ENCODE results near the gene OLFML3.
A peak's percentile ranks its signal among the peaks of the same experiment; 100 is the strongest.

Gene OLFML3

DNA sequence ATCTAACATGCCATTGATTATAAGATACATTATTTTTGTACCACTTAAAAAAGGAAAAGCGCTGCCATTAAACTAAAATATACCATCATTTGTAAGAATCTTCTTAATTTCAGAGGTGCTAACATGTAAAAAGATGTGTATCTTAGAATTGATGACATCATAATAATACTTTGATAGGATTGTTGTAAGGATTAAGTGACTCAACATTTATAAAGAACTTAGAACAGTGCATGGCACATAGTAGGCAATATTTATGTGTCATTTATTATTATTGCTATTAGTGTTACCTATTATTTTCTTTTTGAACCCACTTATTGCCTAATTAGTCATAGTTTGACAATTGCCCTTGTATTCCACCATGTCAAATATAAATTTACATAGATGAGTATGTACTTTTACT lies 28.4 kb upstream of the OLFML3 start:
- Histone ChIP-seq H3K36me3 (ENCODE audit: control insufficient read depth, insufficient read depth, low read length) (peaks cover 18% of the 10 kb centered on the region), H3K4me1 (ENCODE audit: control insufficient read depth, insufficient read depth, low read length, poor library complexity, severe bottlenecking) (peaks cover 4% of the 10 kb centered on the region), H3K9me3 (ENCODE audit: control insufficient read depth, low read length) (no peaks in the 10 kb centered on the region), H3K27ac (ENCODE audit: low read depth, low read length, severe bottlenecking) (no peak overlapping the region), H3K4me3 (ENCODE audit: extremely low read depth, insufficient read depth, low read length, poor library complexity, severe bottlenecking) (no peak overlapping the region)
- WGBS, 2 experiments (ENCODE audit: insufficient coverage in 2 of 2) = no CpG with 5 or more reads among the region's 1 CpG

DNA sequence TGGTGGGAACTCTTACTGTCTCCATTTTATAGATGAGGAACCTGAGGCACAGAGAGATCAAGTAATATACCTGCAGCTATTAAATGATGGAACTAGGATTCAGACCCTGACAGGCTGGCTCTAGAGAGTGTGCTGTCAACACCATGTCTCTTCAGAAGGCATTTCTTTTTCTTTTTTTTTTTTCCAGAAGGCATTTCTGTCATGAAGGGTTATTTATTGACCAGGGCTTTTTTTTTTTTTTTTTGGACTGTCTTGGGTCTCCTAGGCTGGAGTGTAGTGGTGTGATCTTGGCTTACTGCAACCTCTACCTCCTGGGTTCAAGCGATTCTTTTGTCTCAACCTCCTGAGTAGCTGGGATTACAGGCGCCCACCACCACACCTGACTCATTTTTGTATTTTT lies 27.6 kb upstream of the OLFML3 start:
- WGBS, 2 experiments (ENCODE audit: insufficient coverage in 2 of 2) = 90% methylated on average over 2 of the region's 2 CpGs; no CpG with 5 or more reads in 1 of the 2 experiments

DNA sequence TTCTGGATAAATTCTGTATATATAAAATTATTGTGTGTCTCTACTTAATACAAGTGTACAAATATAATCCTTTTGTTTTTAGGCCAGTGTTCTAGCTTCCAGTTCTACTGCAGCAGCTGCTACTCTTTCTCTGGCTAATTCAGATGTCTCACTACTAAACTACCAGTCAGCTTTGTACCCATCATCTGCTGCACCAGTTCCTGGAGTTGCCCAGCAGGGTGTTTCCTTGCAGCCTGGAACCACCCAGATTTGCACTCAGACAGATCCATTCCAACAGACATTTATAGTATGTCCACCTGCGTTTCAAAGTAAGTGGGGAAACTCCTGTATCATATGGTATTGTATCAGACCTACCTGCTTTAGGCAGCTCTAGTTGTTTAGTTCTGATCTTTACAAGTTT lies 21.3 kb upstream of the OLFML3 start:
- Histone ChIP-seq H3K4me1 (ENCODE audit: control insufficient read depth, insufficient read depth, low read length, poor library complexity, severe bottlenecking) (no peaks in the 10 kb centered on the region), H3K4me3 (ENCODE audit: extremely low read depth, insufficient read depth, low read length, poor library complexity, severe bottlenecking) (no peak overlapping the region), H3K36me3 (ENCODE audit: control insufficient read depth, insufficient read depth, low read length) (peaks cover 64% of the 10 kb centered on the region), H3K27ac (ENCODE audit: low read depth, low read length, severe bottlenecking) (no peak overlapping the region), H3K9me3 (ENCODE audit: control insufficient read depth, low read length) (no peaks in the 10 kb centered on the region)
- WGBS, 2 experiments (ENCODE audit: insufficient coverage in 2 of 2) = no CpG with 5 or more reads among the region's 1 CpG

More for the DNA sequence above, 27.6 kb upstream of the OLFML3 start:
- no peaks in the 10 kb centered on the region for H3K9me3 ChIP-seq (ENCODE audit: control insufficient read depth, low read length)
- H3K36me3 ChIP-seq (ENCODE audit: control insufficient read depth, insufficient read depth, low read length) = peaks cover 25% of the 10 kb centered on the region
- H3K4me3 ChIP-seq (ENCODE audit: extremely low read depth, insufficient read depth, low read length, poor library complexity, severe bottlenecking) = no peak overlapping the region
- H3K4me1 ChIP-seq (ENCODE audit: control insufficient read depth, insufficient read depth, low read length, poor library complexity, severe bottlenecking) = peaks cover 4% of the 10 kb centered on the region
- no peak overlapping the region for H3K27ac ChIP-seq (ENCODE audit: low read depth, low read length, severe bottlenecking)

DNA sequence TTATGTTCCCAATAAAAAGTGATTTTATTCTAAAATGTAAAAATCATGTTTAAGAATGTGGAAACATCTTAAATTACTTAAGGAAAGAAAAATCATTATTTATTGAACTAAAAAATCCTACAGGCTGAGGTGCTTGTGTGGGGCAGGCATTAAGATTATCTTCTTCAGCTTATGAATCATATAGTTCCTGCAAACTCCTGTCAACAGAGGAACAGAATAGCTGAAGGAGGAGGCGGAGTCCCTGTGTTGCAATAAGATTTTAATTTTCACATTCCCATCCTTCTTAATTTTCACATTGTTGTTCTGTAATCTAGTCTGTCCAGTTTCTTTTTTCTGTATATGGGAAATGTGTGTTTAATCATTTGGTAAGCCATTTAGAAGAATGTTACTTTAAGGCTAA lies 20.6 kb upstream of the OLFML3 start:
- WGBS, 2 experiments (ENCODE audit: insufficient coverage in 2 of 2) = no CpG with 5 or more reads among the region's 1 CpG
- no peaks in the 10 kb centered on the region for H3K4me1 ChIP-seq (ENCODE audit: control insufficient read depth, insufficient read depth, low read length, poor library complexity, severe bottlenecking)
- H3K27ac ChIP-seq (ENCODE audit: low read depth, low read length, severe bottlenecking) = no peak overlapping the region
- H3K4me3 ChIP-seq (ENCODE audit: extremely low read depth, insufficient read depth, low read length, poor library complexity, severe bottlenecking) = no peak overlapping the region
- no peaks in the 10 kb centered on the region for H3K9me3 ChIP-seq (ENCODE audit: control insufficient read depth, low read length)
- peaks cover 71% of the 10 kb centered on the region for H3K36me3 ChIP-seq (ENCODE audit: control insufficient read depth, insufficient read depth, low read length)

DNA sequence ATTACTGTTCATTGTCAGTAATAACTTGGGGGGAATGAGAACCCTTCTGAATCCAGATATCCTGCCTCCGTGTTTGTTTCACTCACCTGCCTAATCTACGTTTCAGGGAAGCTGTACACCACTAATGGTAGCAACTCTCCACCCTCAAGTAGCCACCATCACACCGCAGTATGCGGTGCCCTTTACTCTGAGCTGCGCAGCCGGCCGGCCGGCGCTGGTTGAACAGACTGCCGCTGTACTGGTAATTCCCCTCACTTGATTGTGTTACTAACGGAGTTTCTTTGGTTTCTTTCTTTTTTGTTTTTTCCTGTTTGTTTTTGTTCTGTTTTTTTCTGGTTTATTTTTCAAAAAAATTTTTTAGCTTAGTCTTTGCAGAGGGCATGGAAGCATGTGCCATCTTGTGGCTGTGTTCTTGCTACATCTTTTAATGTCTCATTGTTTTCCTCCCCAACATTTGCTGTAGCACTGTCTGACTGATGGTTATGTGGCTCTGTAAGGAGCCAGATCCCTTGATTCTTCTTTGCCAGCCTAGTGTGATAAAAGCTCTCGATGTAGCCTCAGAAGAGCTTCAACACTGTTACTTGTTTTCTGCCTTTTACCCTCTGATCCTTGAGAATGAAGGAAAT lies 15.9 kb upstream of the OLFML3 start:
- H3K4me1 ChIP-seq (ENCODE audit: control insufficient read depth, insufficient read depth, low read length, poor library complexity, severe bottlenecking) = no peaks in the 10 kb centered on the region
- H3K4me3 ChIP-seq (ENCODE audit: extremely low read depth, insufficient read depth, low read length, poor library complexity, severe bottlenecking) = no peak overlapping the region
- 87 to 94% methylated on average over 7 to 11 of the region's 12 CpGs for WGBS, 2 experiments (ENCODE audit: insufficient coverage in 2 of 2)
- H3K36me3 ChIP-seq (ENCODE audit: control insufficient read depth, insufficient read depth, low read length) = peaks cover 74% of the 10 kb centered on the region
- no peaks in the 10 kb centered on the region for H3K9me3 ChIP-seq (ENCODE audit: control insufficient read depth, low read length)
- no peak overlapping the region for H3K27ac ChIP-seq (ENCODE audit: low read depth, low read length, severe bottlenecking)

DNA sequence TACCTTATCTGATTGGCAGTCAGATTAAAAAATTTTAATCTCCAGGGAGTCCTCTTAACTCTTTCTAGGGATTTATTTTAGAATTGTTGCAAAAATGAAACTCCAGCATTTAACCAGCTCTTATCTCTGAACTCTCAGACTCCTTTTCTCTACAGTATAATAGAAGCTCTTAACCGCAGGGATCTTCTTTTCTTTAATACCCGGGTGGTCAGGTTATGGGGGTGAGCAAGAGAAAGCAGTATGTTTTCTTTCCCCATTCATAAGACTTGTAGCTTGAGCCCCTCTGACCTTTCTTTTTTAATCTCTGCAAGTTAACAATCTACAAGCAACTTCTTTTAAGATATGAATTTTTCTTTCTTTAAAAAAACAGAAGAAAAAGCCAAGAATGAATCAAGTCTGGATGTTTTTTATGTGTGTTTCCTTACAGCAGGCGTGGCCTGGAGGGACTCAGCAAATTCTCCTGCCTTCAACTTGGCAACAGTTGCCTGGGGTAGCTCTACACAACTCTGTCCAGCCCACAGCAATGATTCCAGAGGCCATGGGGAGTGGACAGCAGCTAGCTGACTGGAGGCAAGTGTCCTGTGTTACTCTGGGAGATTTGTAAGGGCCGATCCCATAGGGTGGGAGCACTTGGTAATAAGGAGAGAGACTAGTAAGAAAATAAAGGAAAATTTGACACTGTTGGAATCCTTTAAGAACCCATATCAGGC lies 13.4 kb upstream of the OLFML3 start:
- WGBS, 2 experiments (ENCODE audit: insufficient coverage in 2 of 2) = 90 to 100% methylated on average over 1 to 2 of the region's 4 CpGs
- Histone ChIP-seq H3K36me3 (ENCODE audit: control insufficient read depth, insufficient read depth, low read length) (peaks cover 85% of the 10 kb centered on the region), H3K4me3 (ENCODE audit: extremely low read depth, insufficient read depth, low read length, poor library complexity, severe bottlenecking) (no peak overlapping the region), H3K27ac (ENCODE audit: low read depth, low read length, severe bottlenecking) (no peak overlapping the region), H3K4me1 (ENCODE audit: control insufficient read depth, insufficient read depth, low read length, poor library complexity, severe bottlenecking) (no peaks in the 10 kb centered on the region), H3K9me3 (ENCODE audit: control insufficient read depth, low read length) (no peaks in the 10 kb centered on the region)

DNA sequence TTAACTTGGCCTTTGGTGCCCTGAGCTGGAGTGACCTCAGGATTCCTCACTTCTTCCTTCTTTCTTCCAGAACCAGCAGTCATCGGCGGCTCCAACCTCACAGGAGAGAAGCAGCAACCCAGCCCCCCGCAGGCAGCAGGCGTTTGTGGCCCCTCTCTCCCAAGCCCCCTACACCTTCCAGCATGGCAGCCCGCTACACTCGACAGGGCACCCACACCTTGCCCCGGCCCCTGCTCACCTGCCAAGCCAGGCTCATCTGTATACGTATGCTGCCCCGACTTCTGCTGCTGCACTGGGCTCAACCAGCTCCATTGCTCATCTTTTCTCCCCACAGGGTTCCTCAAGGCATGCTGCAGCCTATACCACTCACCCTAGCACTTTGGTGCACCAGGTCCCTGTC lies 6.3 kb upstream of the OLFML3 start:
- 87 to 98% methylated on average over 5 to 9 of the region's 9 CpGs for WGBS, 2 experiments (ENCODE audit: insufficient coverage in 2 of 2)
- no peak overlapping the region for H3K4me3 ChIP-seq (ENCODE audit: extremely low read depth, insufficient read depth, low read length, poor library complexity, severe bottlenecking)
- H3K9me3 ChIP-seq (ENCODE audit: control insufficient read depth, low read length) = no peaks in the 10 kb centered on the region
- H3K36me3 ChIP-seq (ENCODE audit: control insufficient read depth, insufficient read depth, low read length) = peaks cover 60% of the 10 kb centered on the region
- no peak overlapping the region for H3K27ac ChIP-seq (ENCODE audit: low read depth, low read length, severe bottlenecking)
- peaks cover 27% of the 10 kb centered on the region for H3K4me1 ChIP-seq (ENCODE audit: control insufficient read depth, insufficient read depth, low read length, poor library complexity, severe bottlenecking)

DNA sequence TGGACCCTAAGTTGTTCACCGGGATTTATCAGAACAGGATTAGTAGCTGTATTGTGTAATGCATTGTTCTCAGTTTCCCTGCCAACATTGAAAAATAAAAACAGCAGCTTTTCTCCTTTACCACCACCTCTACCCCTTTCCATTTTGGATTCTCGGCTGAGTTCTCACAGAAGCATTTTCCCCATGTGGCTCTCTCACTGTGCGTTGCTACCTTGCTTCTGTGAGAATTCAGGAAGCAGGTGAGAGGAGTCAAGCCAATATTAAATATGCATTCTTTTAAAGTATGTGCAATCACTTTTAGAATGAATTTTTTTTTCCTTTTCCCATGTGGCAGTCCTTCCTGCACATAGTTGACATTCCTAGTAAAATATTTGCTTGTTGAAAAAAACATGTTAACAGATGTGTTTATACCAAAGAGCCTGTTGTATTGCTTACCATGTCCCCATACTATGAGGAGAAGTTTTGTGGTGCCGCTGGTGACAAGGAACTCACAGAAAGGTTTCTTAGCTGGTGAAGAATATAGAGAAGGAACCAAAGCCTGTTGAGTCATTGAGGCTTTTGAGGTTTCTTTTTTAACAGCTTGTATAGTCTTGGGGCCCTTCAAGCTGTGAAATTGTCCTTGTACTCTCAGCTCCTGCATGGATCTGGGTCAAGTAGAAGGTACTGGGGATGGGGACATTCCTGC lies 3.9 kb upstream of the OLFML3 start:
- Histone ChIP-seq H3K4me1 (ENCODE audit: control insufficient read depth, insufficient read depth, low read length, poor library complexity, severe bottlenecking) (peaks cover 43% of the 10 kb centered on the region), H3K27ac (ENCODE audit: low read depth, low read length, severe bottlenecking) (peak overlapping the region; percentile 39)
- WGBS, 2 experiments (ENCODE audit: insufficient coverage in 2 of 2) = 100% methylated on average over 1 of the region's 4 CpGs; no CpG with 5 or more reads in 1 of the 2 experiments

DNA sequence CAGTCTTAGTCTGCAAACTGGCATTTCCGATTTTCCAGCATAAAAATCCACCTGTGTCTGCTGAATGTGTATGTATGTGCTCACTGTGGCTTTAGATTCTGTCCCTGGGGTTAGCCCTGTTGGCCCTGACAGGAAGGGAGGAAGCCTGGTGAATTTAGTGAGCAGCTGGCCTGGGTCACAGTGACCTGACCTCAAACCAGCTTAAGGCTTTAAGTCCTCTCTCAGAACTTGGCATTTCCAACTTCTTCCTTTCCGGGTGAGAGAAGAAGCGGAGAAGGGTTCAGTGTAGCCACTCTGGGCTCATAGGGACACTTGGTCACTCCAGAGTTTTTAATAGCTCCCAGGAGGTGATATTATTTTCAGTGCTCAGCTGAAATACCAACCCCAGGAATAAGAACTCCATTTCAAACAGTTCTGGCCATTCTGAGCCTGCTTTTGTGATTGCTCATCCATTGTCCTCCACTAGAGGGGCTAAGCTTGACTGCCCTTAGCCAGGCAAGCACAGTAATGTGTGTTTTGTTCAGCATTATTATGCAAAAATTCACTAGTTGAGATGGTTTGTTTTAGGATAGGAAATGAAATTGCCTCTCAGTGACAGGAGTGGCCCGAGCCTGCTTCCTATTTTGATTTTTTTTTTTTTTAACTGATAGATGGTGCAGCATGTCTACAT lies 2.5 kb upstream of the OLFML3 start:
- Histone ChIP-seq H3K4me3 (ENCODE audit: extremely low read depth, insufficient read depth, low read length, poor library complexity, severe bottlenecking) (no peak overlapping the region), H3K27ac (ENCODE audit: low read depth, low read length, severe bottlenecking) (peak overlapping the region; percentile 80), H3K4me1 (ENCODE audit: control insufficient read depth, insufficient read depth, low read length, poor library complexity, severe bottlenecking) (peaks cover 46% of the 10 kb centered on the region), H3K36me3 (ENCODE audit: control insufficient read depth, insufficient read depth, low read length) (peaks cover 33% of the 10 kb centered on the region), H3K9me3 (ENCODE audit: control insufficient read depth, low read length) (no peaks in the 10 kb centered on the region)
- 10 to 42% methylated on average over 2 of the region's 4 CpGs for WGBS, 2 experiments (ENCODE audit: insufficient coverage in 2 of 2)

More for the DNA sequence above, 3.9 kb upstream of the OLFML3 start:
- Histone ChIP-seq H3K36me3 (ENCODE audit: control insufficient read depth, insufficient read depth, low read length) (peaks cover 37% of the 10 kb centered on the region), H3K4me3 (ENCODE audit: extremely low read depth, insufficient read depth, low read length, poor library complexity, severe bottlenecking) (no peak overlapping the region), H3K9me3 (ENCODE audit: control insufficient read depth, low read length) (no peaks in the 10 kb centered on the region)

DNA sequence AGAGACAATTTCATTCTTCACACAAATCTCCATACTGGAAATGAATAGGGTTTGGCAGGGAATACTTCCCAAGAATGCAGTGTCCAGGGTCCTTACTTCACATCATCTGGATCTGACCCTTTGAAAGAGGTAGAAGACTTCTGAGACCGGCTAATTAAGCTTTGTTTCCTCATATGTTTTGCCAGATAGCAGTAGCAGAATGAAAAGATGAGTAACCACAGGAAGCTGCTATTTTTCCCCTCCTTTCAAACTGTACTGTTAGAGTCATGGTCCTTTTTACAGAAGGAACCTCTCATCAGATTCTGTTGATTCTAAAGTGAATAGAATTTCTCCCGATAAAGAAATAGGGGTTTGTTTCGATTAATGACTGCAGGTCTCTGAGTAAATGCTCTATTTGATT lies 1.4 kb upstream of the OLFML3 start:
- no peaks in the 10 kb centered on the region for H3K9me3 ChIP-seq (ENCODE audit: control insufficient read depth, low read length)
- no peak overlapping the region for H3K4me3 ChIP-seq (ENCODE audit: extremely low read depth, insufficient read depth, low read length, poor library complexity, severe bottlenecking)
- H3K4me1 ChIP-seq (ENCODE audit: control insufficient read depth, insufficient read depth, low read length, poor library complexity, severe bottlenecking) = peaks cover 52% of the 10 kb centered on the region
- 59 to 92% methylated on average over 2 to 3 of the region's 3 CpGs for WGBS, 2 experiments (ENCODE audit: insufficient coverage in 2 of 2)
- H3K27ac ChIP-seq (ENCODE audit: low read depth, low read length, severe bottlenecking) = peak overlapping the region; percentile 42
- H3K36me3 ChIP-seq (ENCODE audit: control insufficient read depth, insufficient read depth, low read length) = peaks cover 22% of the 10 kb centered on the region

All from mesodermal cell (in vitro differentiated cells).